GM06990 (cell line): Measurements from ENCODE around the gene NKD1.
"Not testable (repeated sequence)": the region's sequence is repeated elsewhere in the genome, so short reads cannot be mapped to it uniquely, and the experiment has no call there.

Experiments
- DNase-seq: peaks from one replicate; pipeline ENCODE4 v3.0.0-alpha.2; 2011; ENCODE audit not compliant: insufficient read length; ENCODE audit errors: extremely low read depth
- H3K27me3 ChIP-seq: replicated peaks from 2 replicates; pipeline ENCODE4 v1.6.0; 2011; ENCODE audit warnings: low read length; ENCODE audit not compliant: control insufficient read depth, insufficient read depth
- H3K36me3 ChIP-seq: 2 replicates; pipeline ENCODE4 v1.5.1; 2011; ENCODE audit warnings: low read length; ENCODE audit not compliant: control insufficient read depth, insufficient read depth
- H3K4me3 ChIP-seq: replicated peaks from 2 replicates; pipeline ENCODE4 v1.5.1; 2011; ENCODE audit warnings: low read depth, mild to moderate bottlenecking, control low read depth, low read length
- CTCF ChIP-seq: IDR thresholded peaks from 2 replicates; pipeline ENCODE4 v1.5.1; 2011; ENCODE audit warnings: low read length, control low read depth, mild to moderate bottlenecking, inconsistent platforms; ENCODE audit not compliant: insufficient read depth, poor library complexity, severe bottlenecking

Gene NKD1

GRCh38 chr16:50501986-50502615, 46.1 kb upstream of the NKD1 start:
- DNase-seq = no peak
- no peak for TF ChIP-seq CTCF
- H3K4me3 ChIP-seq = no peak overlapping the region
- no peaks in the 10 kb centered on the region; the same call in 1 of the 2 replicates for H3K27me3 ChIP-seq
- no peaks in the 10 kb centered on the region for H3K36me3 ChIP-seq

- Histone ChIP-seq H3K27me3 (no peaks in the 10 kb centered on the region; the same call in 1 of the 2 replicates), H3K36me3 (no peaks in the 10 kb centered on the region), H3K4me3 (no peak overlapping the region)
- no peak for TF ChIP-seq CTCF
- DNase-seq = no peak
These were observed 45.6 kb upstream of the NKD1 start for GRCh38 chr16:50502616-50503011.

- H3K27me3 ChIP-seq, DNase-seq, H3K4me3 ChIP-seq, H3K36me3 ChIP-seq: not testable (repeated sequence)
These were observed 44.2 kb upstream of the NKD1 start for GRCh38 chr16:50503868-50504531.

GRCh38 chr16:50505115-50505514, 43.1 kb upstream of the NKD1 start:
- Histone ChIP-seq H3K27me3 (no peaks in the 10 kb centered on the region), H3K36me3 (no peaks in the 10 kb centered on the region), H3K4me3 (no peak overlapping the region)
- DNase-seq = no peak
- no peak for TF ChIP-seq CTCF

- H3K36me3 ChIP-seq = no peaks in the 10 kb centered on the region
- H3K27me3 ChIP-seq = no peaks in the 10 kb centered on the region
- no peak overlapping the region for H3K4me3 ChIP-seq
- DNase-seq = no peak
- no peak for TF ChIP-seq CTCF
These were observed 42.3 kb upstream of the NKD1 start for GRCh38 chr16:50505714-50506542.

GRCh38 chr16:50506543-50506937, 41.7 kb upstream of the NKD1 start:
- no peak for TF ChIP-seq CTCF
- no peaks in the 10 kb centered on the region for H3K36me3 ChIP-seq
- no peaks in the 10 kb centered on the region for H3K27me3 ChIP-seq
- no peak for DNase-seq
- no peak overlapping the region for H3K4me3 ChIP-seq
